ENCODE results near the gene TIMP4. TPM values are rescaled to one million over a fixed set of nuclear protein-coding genes. Genes with fewer than 3 reads are reported as not detected.

Gene TIMP4
- total RNA-seq, 2 experiments from 2014 or later: not detected

DNA sequence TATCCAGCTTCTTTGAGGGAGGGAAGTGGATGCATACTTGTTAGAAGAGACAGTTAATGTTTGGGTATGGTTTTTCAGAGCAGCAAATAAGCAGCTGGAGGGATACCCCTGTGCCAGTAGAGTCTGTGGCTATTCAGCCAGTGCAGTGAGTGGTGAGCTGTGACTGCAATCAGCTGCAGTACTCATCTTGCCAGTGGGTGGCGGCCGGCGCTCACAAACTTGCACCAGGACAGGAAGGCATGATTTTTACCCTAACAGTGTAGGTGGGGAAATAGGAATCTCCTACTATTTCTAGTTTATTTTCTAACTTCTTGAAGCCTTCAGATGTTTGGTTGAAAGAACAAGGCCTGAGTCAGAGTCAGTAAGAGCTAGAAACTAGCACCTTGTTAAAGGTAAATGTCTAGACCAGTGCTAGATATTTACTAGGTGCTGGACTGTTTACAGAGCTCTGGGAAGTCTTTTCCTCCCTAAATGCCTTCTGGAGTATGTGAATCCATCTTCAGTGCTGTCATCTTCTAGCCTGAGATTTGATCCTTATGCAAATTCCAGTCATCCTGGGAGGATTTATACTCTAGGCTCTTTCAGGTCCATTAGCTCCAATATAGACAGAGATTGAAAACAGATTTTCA is 23.6 kb downstream of the TIMP4 start:
- ChIA-PET POLR2A (no interaction called here), CTCF (interaction anchor here (0.6 to 3.1 kb wide), 18 partner anchors 9 to 349 kb away, joined by 3 to 36 read pairs (median 4); partner anchors contain the start of gene TSEN2)
- no peak overlapping the region for H3K4me3 Mint-ChIP-seq
- no peaks in the 10 kb centered on the region for H3K36me3 Mint-ChIP-seq (ENCODE audit: low read depth)
- H3K4me1 Mint-ChIP-seq: peaks cover 1% of the 10 kb centered on the region
- peak; percentile 71 for DNase-seq
- no peaks in the 10 kb centered on the region for H3K9me3 Mint-ChIP-seq
- no peak overlapping the region for H3K27ac Mint-ChIP-seq
- H3K27me3 Mint-ChIP-seq: peaks cover 27% of the 10 kb centered on the region

DNA sequence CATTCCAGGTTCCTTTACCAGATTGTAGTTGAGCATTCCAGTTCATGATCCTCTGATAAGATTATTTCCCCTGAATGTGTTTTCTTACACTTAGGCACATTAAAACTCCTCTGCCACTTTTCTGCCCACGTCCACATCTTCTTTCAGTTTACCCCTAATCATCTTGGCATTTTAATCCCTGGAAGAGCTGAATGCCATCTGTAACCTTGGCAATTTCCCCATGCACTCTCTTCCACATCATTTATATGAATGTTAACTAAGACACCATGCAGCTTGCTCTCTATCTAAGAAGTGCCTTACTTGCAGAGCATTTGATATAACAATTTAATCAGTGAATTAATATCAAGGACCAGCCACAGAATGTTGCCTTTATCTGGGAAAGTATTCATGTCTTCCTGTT is 25.8 kb downstream of the TIMP4 start:
- Mint-ChIP-seq H3K27me3 (peaks cover 35% of the 10 kb centered on the region), H3K9me3 (no peaks in the 10 kb centered on the region), H3K27ac (no peak overlapping the region), H3K36me3 (ENCODE audit: low read depth) (no peaks in the 10 kb centered on the region), H3K4me1 (no peaks in the 10 kb centered on the region), H3K4me3 (no peak overlapping the region)
- ChIA-PET CTCF (no interaction called here), POLR2A (no interaction called here)
- no peak for DNase-seq

DNA sequence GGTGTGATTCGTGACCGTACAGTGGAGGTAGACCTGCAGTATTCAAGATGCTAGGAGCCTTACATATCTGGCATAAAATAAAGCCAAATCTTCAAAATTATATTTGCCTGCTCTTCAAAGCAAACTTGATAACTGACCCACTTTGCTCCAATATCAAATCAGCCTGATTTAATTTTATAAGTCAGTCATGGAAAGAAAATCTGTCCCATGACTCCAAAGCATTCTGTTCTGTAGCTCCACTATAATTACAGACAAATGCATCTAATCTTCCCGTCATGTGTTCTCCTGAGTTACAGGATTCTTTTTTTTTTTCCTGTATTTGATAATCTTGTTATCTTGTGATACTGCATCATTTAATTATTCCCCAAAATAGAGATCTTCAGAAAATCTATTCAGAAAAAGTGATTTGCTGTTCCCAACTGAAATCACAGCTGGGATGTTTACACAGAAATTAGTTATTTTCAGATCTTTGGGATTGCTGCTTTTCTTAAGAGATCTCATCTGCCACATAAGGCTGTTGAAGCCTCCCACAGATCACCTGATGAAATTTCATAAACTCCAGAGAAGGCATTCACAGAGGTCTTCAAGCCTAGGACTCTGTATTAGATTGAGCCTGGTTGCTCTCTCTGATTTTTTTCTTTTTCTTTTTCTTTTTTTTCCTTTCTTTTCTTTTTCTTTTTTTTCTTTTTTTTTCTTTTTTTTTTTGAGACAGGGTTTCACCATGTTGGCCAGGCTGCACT is 27.2 kb downstream of the TIMP4 start:
- Mint-ChIP-seq H3K36me3 (ENCODE audit: low read depth) (no peaks in the 10 kb centered on the region), H3K27ac (no peak overlapping the region), H3K4me1 (no peaks in the 10 kb centered on the region), H3K9me3 (no peaks in the 10 kb centered on the region), H3K4me3 (no peak overlapping the region), H3K27me3 (peaks cover 35% of the 10 kb centered on the region)
- CTCF ChIA-PET: interaction anchor here (0.6 to 1.6 kb wide), 2 partner anchors 325 to 348 kb away, joined by 3 to 4 read pairs; no protein-coding TSS in a partner anchor
- DNase-seq: no peak
- POLR2A ChIA-PET: no interaction called here

DNA sequence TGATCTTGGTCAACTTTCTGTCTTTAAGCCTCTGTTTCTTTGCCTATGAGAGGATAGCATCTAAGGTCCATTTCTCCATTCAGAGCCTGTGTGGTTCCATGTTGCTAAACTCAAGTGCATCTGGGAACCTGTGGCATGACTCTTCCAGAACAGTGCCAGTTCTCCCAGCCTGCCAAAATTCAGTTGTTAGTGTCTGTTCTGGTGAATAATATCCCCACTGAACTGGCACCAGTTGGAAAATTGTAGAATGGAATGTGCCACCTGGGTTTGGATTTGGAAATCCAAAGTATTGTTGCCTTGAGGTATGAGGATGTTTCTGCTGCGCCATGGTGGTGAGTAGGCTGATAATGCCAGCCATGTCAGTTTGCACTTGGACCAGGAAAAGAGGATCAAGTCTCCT is 31.3 kb downstream of the TIMP4 start:
- POLR2A ChIA-PET: no interaction called here

DNA sequence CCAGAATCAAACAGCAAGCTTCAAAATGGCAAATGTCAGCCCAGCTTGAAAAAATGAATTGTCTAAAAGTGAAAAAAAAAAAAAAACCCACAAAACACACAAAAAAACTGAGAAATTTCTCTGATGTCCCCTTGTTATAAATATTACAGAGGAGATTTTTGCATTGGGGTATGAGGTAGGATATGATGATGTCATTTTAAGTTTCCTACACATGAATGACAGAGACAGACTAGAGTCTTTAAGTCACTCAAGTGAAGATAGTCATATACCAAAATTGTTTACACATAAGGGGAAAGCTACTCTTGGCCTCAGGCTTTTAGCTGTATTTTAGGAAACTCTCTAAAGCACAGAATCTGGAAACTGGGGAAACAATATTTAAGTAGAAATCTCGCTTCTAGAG is 32.9 kb downstream of the TIMP4 start:
- no peak for DNase-seq
- ChIA-PET POLR2A (no interaction called here), CTCF (interaction anchor here (1.5 kb wide), 1 partner anchor 9 kb away, joined by 4 read pairs; no protein-coding TSS in a partner anchor)
- Mint-ChIP-seq H3K4me3 (no peak overlapping the region), H3K36me3 (ENCODE audit: low read depth) (no peaks in the 10 kb centered on the region), H3K4me1 (peaks cover 2% of the 10 kb centered on the region), H3K9me3 (no peaks in the 10 kb centered on the region), H3K27ac (no peak overlapping the region), H3K27me3 (peaks cover 16% of the 10 kb centered on the region)

More for the DNA sequence above, 31.3 kb downstream of the TIMP4 start:
- Mint-ChIP-seq H3K9me3 (no peaks in the 10 kb centered on the region), H3K4me3 (no peak overlapping the region), H3K27me3 (peaks cover 25% of the 10 kb centered on the region), H3K4me1 (no peaks in the 10 kb centered on the region), H3K36me3 (ENCODE audit: low read depth) (no peaks in the 10 kb centered on the region), H3K27ac (no peak overlapping the region)
- no peak for DNase-seq
- CTCF ChIA-PET: interaction anchor here (0.6 to 1.0 kb wide), 2 partner anchors 15 to 93 kb away, joined by 3 to 5 read pairs; no protein-coding TSS in a partner anchor

DNA sequence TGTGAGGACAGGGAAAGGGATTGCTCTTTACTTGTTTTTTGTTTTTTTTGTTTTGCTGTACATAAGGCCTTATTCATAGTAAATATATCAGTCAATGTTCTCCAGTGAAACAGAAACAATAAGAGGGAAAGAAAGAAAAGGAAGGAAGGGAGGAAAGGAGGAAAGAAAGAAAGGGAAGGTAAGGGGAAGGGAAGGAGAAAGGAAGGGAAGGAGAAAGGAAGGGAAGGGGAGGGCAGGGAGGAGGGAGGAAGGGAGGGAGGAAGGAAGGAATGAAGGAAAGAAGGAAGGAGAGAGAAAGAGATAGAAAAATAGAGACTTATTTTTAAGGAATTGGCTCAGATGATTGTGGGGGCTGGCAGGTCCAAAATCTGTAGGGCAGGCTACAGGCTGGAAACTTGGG is 37.2 kb downstream of the TIMP4 start:
- peaks cover 17% of the 10 kb centered on the region for H3K27me3 Mint-ChIP-seq
- CTCF ChIA-PET: no interaction called here
- no peak overlapping the region for H3K27ac Mint-ChIP-seq
- no peaks in the 10 kb centered on the region for H3K9me3 Mint-ChIP-seq
- no peaks in the 10 kb centered on the region for H3K36me3 Mint-ChIP-seq (ENCODE audit: low read depth)
- H3K4me1 Mint-ChIP-seq: peaks cover 4% of the 10 kb centered on the region
- POLR2A ChIA-PET: no interaction called here
- no peak overlapping the region for H3K4me3 Mint-ChIP-seq
- no peak for DNase-seq

DNA sequence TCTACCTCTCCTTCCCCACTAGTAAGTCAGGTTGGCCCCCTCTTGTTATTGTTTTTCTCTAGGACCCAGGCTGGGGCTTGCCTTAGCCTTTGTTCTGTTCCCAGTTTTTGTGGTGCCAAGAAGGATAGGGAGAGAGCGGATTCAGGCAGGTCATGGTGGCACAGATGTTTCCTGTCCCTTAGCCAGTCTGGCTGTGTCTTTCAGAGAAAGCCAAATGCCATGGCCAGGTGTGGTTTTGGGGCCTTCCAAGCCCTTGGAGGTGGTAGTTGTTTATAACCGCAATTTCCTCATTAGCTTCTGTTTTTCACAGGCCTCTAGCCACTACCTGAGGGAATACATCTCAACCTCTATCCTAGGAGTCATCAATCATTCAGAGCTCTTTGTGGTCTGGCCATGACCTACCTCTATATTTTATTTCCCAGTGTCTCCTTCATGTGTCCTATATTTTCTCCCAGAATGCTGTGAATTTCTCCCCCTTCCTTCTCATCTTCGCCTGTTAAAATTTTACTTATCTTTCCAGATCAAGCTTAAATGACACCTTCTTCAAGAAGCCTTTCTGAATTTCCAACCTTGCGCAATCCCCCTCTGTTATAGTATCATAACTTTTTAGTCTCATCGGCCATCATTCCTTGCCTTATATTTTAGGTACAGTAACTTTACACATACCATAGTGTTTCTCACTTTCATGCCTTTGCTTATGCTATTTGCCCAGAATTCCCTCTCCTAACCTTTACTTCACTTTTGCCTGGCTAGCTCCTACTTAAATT is 38.2 kb downstream of the TIMP4 start:
- CTCF ChIA-PET: no interaction called here
- no peak overlapping the region for H3K27ac Mint-ChIP-seq
- no peak for DNase-seq
- POLR2A ChIA-PET: interaction anchor here (0.7 kb wide), 1 partner anchor 12 kb away, joined by 3 read pairs; no protein-coding TSS in a partner anchor
- H3K4me3 Mint-ChIP-seq: no peak overlapping the region
- H3K27me3 Mint-ChIP-seq: peaks cover 19% of the 10 kb centered on the region
- H3K9me3 Mint-ChIP-seq: no peaks in the 10 kb centered on the region
- peaks cover 4% of the 10 kb centered on the region for H3K4me1 Mint-ChIP-seq
- no peaks in the 10 kb centered on the region for H3K36me3 Mint-ChIP-seq (ENCODE audit: low read depth)

DNA sequence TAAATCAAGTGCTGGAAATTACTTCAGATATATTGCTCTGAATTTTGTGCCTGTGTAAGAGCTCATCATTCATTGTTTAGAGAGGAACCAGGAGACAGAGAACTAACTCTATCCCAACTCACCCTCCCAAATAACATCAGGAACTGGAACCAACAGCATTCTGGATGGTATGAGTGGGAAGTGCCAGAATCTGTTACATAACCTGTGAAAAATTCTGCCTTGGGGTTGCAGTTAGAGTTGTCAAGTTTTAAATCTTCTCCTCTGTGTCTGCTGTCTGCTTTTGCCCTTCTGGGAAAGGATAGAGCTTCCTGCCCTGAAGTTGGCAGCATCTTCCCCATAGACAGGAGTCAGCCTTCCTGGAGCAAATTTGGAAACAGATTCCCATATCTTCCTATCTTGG is 41.2 kb downstream of the TIMP4 start:
- POLR2A ChIA-PET: no interaction called here
- Mint-ChIP-seq H3K4me3 (no peak overlapping the region), H3K4me1 (peaks cover 4% of the 10 kb centered on the region), H3K36me3 (ENCODE audit: low read depth) (no peaks in the 10 kb centered on the region), H3K9me3 (no peaks in the 10 kb centered on the region), H3K27me3 (peaks cover 31% of the 10 kb centered on the region), H3K27ac (no peak overlapping the region)
- no peak for DNase-seq
- CTCF ChIA-PET: interaction anchor here (0.6 kb wide), 1 partner anchor 362 kb away, joined by 3 read pairs; no protein-coding TSS in a partner anchor

DNA sequence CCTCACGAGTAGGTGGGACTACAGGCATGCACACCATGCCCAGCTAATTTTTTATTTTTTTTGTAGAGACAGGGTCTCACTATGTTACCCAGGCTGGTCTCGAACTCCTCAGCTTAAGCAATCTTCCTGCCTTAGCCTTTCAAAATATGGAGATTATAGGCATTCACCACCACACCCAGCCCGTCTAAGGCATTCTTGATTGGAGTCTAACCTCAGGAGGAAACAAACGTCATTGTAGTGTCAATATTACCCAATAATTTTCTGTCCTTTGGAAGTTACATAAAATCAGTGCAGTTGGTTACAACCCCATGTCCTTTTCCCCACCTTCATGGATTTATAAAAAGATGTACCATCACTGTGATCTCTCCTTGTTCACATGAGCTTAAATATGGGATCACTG is 41.8 kb downstream of the TIMP4 start:
- Mint-ChIP-seq H3K9me3 (no peaks in the 10 kb centered on the region), H3K36me3 (ENCODE audit: low read depth) (no peaks in the 10 kb centered on the region), H3K4me1 (peaks cover 4% of the 10 kb centered on the region), H3K4me3 (no peak overlapping the region), H3K27ac (no peak overlapping the region), H3K27me3 (peaks cover 31% of the 10 kb centered on the region)
- POLR2A ChIA-PET: no interaction called here
- no peak for DNase-seq
- CTCF ChIA-PET: interaction anchor here (0.6 to 1.0 kb wide), 2 partner anchors 27 to 363 kb away, joined by 3 read pairs; no protein-coding TSS in a partner anchor

DNA sequence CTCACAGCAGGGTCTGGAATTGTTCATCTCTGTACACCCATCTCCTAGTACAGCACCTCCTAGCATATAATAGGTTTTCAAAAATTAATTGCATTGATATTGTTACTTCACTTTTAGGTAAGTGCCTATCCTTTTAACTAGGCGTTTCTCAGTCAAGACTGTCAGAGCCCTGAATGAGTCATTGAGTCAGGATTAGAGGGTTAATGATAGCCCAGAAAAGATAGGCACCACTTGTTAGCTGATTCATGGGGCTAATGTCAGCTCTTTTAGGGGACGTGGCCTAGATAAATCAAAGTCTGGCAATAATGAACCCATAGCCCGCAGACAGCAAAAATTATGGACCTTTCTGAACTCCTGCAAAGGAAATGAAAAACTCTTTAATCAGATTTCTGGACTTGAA is 42.9 kb downstream of the TIMP4 start:
- POLR2A ChIA-PET: no interaction called here
- Mint-ChIP-seq H3K36me3 (ENCODE audit: low read depth) (no peaks in the 10 kb centered on the region), H3K4me1 (peaks cover 3% of the 10 kb centered on the region), H3K27me3 (peaks cover 31% of the 10 kb centered on the region), H3K27ac (no peak overlapping the region), H3K4me3 (no peak overlapping the region), H3K9me3 (no peaks in the 10 kb centered on the region)
- no peak for DNase-seq
- CTCF ChIA-PET: interaction anchor here (1.0 kb wide), 1 partner anchor 26 kb away, joined by 3 read pairs; no protein-coding TSS in a partner anchor

DNA sequence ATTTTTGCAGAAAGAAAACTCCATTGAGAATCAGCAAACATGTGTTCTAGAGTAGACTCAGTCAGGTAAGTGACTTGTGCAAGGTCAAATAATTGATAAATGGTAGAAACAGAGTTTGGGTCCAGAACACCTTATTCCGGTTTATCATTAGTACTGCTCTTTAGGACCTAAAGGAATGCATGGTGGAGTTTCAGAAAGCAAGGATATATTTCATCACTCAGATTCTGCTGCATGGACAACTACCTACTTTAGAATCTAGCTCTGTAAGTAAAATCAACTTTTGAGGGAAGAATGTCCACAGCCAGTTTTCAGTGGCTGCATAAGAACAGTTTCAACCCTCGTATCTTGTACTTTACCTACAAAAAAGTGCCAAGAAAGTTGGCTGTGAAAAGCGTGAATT is 43.6 kb downstream of the TIMP4 start:
- H3K36me3 Mint-ChIP-seq (ENCODE audit: low read depth): no peaks in the 10 kb centered on the region
- no peak overlapping the region for H3K4me3 Mint-ChIP-seq
- DNase-seq: no peak
- H3K9me3 Mint-ChIP-seq: peaks cover 5% of the 10 kb centered on the region
- H3K27ac Mint-ChIP-seq: no peak overlapping the region
- peaks cover 31% of the 10 kb centered on the region for H3K27me3 Mint-ChIP-seq
- no peaks in the 10 kb centered on the region for H3K4me1 Mint-ChIP-seq
- ChIA-PET POLR2A (no interaction called here), CTCF (no interaction called here)

DNA sequence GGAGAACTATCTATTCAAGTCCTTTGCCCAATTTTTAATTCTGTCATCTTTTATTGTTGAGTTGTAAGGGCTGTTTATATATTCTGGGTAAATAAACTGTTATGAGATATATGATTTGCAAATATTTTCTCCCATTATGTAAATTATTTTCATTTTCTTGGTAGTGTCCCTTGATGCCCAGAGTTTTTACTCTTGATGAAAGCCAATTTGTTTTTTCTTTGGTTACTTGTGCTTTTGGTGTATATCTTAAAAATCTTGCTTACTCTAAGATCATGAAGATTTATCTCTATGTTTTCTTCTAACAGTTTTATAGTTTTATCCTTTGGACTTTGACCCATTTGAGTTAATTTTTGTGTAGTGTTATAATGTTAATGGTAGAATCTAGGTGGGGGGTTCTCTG is 44.5 kb downstream of the TIMP4 start:
- no peak overlapping the region for H3K4me3 Mint-ChIP-seq
- peaks cover 5% of the 10 kb centered on the region for H3K9me3 Mint-ChIP-seq
- no peak overlapping the region for H3K27ac Mint-ChIP-seq
- H3K36me3 Mint-ChIP-seq (ENCODE audit: low read depth): no peaks in the 10 kb centered on the region
- no peaks in the 10 kb centered on the region for H3K4me1 Mint-ChIP-seq
- no peak for DNase-seq
- CTCF ChIA-PET: no interaction called here
- POLR2A ChIA-PET: no interaction called here
- H3K27me3 Mint-ChIP-seq: peaks cover 29% of the 10 kb centered on the region
